Neural cell (in vitro differentiated cells): ENCODE measurements around the gene ZNF407.

ENCODE experiments used
- EZH2 ChIP-seq: fragments of 200-600, 300-800 bp; shearing (Covaris generic), sonication (generic); IDR thresholded peaks from 2 replicates; pipeline ENCODE4 v1.6.1; 2014; ENCODE audit warnings: antibody characterized with exemption, low read length, borderline replicate concordance, mild to moderate bottlenecking; ENCODE audit not compliant: insufficient read depth, poor library complexity, severe bottlenecking
- POLR2AphosphoS5 ChIP-seq: IDR thresholded peaks from 2 replicates; pipeline ENCODE4 v1.6.1; 2012
- TF ChIP-seq, protein P1 (sequence below): fragments of 450-650 bp; IDR thresholded peaks from 2 replicates; pipeline ENCODE4 v1.5.1; 2014; ENCODE audit warnings: antibody characterized with exemption, mild to moderate bottlenecking, moderate library complexity; ENCODE audit not compliant: poor library complexity, severe bottlenecking
- TF ChIP-seq, protein P2 (sequence below): IDR thresholded peaks from 2 replicates; pipeline ENCODE4 v1.6.1; 2012; ENCODE audit warnings: borderline replicate concordance

DNA sequence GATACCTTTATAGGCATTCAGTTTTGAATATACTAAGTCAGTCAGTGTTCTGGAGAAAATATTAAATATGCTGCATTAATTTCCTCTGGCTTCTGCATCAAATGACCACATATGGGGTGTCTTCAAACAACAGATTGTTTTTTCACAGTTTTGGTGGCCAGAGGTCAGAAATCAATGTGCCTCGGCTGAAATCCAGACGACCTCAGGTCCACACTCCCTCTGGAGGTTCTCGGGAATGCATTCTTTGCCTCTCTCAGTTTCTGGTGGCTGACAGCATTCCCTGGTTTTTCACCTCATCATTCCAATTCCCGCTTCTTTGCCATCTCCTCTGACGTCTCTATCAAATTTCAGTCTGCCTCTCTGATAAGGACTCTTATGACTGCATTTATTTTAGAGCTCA lies 142.3 kb downstream of the ZNF407 start:
- TF ChIP-seq, protein P1, sequence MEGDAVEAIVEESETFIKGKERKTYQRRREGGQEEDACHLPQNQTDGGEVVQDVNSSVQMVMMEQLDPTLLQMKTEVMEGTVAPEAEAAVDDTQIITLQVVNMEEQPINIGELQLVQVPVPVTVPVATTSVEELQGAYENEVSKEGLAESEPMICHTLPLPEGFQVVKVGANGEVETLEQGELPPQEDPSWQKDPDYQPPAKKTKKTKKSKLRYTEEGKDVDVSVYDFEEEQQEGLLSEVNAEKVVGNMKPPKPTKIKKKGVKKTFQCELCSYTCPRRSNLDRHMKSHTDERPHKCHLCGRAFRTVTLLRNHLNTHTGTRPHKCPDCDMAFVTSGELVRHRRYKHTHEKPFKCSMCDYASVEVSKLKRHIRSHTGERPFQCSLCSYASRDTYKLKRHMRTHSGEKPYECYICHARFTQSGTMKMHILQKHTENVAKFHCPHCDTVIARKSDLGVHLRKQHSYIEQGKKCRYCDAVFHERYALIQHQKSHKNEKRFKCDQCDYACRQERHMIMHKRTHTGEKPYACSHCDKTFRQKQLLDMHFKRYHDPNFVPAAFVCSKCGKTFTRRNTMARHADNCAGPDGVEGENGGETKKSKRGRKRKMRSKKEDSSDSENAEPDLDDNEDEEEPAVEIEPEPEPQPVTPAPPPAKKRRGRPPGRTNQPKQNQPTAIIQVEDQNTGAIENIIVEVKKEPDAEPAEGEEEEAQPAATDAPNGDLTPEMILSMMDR = no peak
- TF ChIP-seq EZH2 = no peak
- no peak for TF ChIP-seq POLR2AphosphoS5
- TF ChIP-seq, protein P2, sequence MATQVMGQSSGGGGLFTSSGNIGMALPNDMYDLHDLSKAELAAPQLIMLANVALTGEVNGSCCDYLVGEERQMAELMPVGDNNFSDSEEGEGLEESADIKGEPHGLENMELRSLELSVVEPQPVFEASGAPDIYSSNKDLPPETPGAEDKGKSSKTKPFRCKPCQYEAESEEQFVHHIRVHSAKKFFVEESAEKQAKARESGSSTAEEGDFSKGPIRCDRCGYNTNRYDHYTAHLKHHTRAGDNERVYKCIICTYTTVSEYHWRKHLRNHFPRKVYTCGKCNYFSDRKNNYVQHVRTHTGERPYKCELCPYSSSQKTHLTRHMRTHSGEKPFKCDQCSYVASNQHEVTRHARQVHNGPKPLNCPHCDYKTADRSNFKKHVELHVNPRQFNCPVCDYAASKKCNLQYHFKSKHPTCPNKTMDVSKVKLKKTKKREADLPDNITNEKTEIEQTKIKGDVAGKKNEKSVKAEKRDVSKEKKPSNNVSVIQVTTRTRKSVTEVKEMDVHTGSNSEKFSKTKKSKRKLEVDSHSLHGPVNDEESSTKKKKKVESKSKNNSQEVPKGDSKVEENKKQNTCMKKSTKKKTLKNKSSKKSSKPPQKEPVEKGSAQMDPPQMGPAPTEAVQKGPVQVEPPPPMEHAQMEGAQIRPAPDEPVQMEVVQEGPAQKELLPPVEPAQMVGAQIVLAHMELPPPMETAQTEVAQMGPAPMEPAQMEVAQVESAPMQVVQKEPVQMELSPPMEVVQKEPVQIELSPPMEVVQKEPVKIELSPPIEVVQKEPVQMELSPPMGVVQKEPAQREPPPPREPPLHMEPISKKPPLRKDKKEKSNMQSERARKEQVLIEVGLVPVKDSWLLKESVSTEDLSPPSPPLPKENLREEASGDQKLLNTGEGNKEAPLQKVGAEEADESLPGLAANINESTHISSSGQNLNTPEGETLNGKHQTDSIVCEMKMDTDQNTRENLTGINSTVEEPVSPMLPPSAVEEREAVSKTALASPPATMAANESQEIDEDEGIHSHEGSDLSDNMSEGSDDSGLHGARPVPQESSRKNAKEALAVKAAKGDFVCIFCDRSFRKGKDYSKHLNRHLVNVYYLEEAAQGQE = no peak
